ENCODE data around the gene NEMP2. TPM values are rescaled to one million over a fixed set of nuclear protein-coding genes. Genes with fewer than 3 reads are reported as not detected.

NEMP2 gene
- total and polyA plus RNA-seq, 2 of the 8 experiments (the other 6 are each of a cell fraction or from before 2014, with no cell fraction given) = 3.1 to 5.3 TPM

DNA sequence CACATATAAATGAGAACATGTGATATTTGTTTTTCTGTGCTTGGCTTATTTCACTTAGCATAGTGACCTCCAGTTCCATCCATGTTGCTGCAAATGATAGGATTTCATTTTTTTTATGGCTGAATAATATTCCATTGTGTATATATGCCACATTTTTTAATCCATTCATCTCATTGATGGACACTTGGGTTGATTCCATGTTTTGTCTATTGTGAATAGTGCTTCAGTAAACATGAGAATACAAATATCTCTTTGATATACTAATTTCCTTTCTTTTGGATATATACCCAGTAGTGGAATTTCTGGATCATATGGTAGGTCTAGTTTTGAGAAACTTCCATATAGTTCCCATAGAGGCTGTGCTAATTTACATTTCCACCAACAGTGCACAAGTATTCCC lies 3.7 kb upstream of the NEMP2 start:
- ChIA-PET CTCF (ENCODE audit: partially characterized antibody) (interaction anchor here (1.1 kb wide), 1 partner anchor 11 kb away, joined by 5 read pairs; no protein-coding TSS in a partner anchor), POLR2A (ENCODE audit: partially characterized antibody) (no interaction called here)
- Histone ChIP-seq H2AFZ (ENCODE audit: low read length) (no peak overlapping the region), H3K23ac (ENCODE audit: insufficient read length) (no peak overlapping the region), H3K9me3 (ENCODE audit: insufficient read depth in 2 of 2, low read depth in 1 of 2, low read length in 1 of 2) (peaks cover 7 to 22% of the 10 kb centered on the region in 2 experiments; a peak in 3 of 4 replicates), H3K9ac (replicated peaks in 1 of 4; ENCODE audit: extremely low read depth in 1 of 4, low read depth in 3 of 4, low read length in 3 of 4) (no peak overlapping the region), H2BK12ac (ENCODE audit: low read depth, low read length) (no peak overlapping the region), H3K79me1 (ENCODE audit: low read depth, low read length) (0 out of 2 replicates have a peak, but pooled peaks cover 2% of the 10 kb centered on the region), H4K5ac (ENCODE audit: insufficient read length, low read depth, low read length) (no peak overlapping the region), H4K91ac (replicated peaks; ENCODE audit: insufficient read length, low read length) (no peak overlapping the region), H2BK15ac (ENCODE audit: low read length) (no peak overlapping the region), H3K79me2 (ENCODE audit: control insufficient read depth in 1 of 2, insufficient read depth in 2 of 2, low read length in 2 of 2) (no peaks in the 10 kb centered on the region), H3K27ac (ENCODE audit: low read depth, low read length) (no peak overlapping the region), H2BK20ac (ENCODE audit: low read length) (no peak overlapping the region), H2BK120ac (replicated peaks; ENCODE audit: low read depth, low read length) (no peak overlapping the region), H2BK5ac (ENCODE audit: low read depth, low read length) (no peak overlapping the region), H3K27me3 (replicated peaks in 1 of 4; ENCODE audit: control insufficient read depth in 3 of 4, extremely low read depth in 1 of 4, insufficient read depth in 3 of 4, low read length in 3 of 4) (no peaks in the 10 kb centered on the region), H3K14ac (ENCODE audit: insufficient read length) (no peak overlapping the region), H4K8ac (ENCODE audit: extremely low read depth, insufficient read depth, low read length) (no peak overlapping the region), H3K4me1 (replicated peaks in 1 of 4; ENCODE audit: control insufficient read depth in 3 of 4, insufficient read depth in 4 of 4, low read length in 3 of 4) (peaks cover 5 to 13% (median 9%) of the 10 kb centered on the region in 4 experiments; a peak in 5 of 7 replicates), H3K56ac (replicated peaks; ENCODE audit: insufficient read length, low read depth, low read length) (no peak overlapping the region), H4K20me1 (replicated peaks in 1 of 2; ENCODE audit: control insufficient read depth in 1 of 2, insufficient read depth in 2 of 2, low read length in 2 of 2) (no peaks in the 10 kb centered on the region), H2AK5ac (ENCODE audit: low read depth, low read length) (no peak overlapping the region), H3K23me2 (ENCODE audit: low read depth, low read length) (0 out of 2 replicates have a peak, but pooled peaks cover 4% of the 10 kb centered on the region), H3K4me3 (ENCODE audit: extremely low read depth in 1 of 4, insufficient read depth in 2 of 4, low read depth in 3 of 4, low read length in 4 of 4) (no peak overlapping the region), H3K18ac (ENCODE audit: extremely low read depth, low read length) (no peak overlapping the region), H3K4ac (replicated peaks; ENCODE audit: insufficient read length, low read depth, low read length) (no peak overlapping the region), H3K36me3 (ENCODE audit: control insufficient read depth in 2 of 4, insufficient read depth in 4 of 4, low read length in 3 of 4) (peaks cover 0 to 3% (median 0%) of the 10 kb centered on the region in 4 experiments; a peak in 2 of 8 replicates), H3K4me2 (ENCODE audit: insufficient read depth in 1 of 2, low read depth in 2 of 2, low read length in 2 of 2) (no peak overlapping the region)
- DNase-seq (ENCODE audit: low read depth in 1 of 2, low spot score in 2 of 2) (no peak), FAIRE-seq (no peak)
- no peak for TF ChIP-seq SP1 (IDR thresholded peaks at IDR 0.05; ENCODE audit: low read depth, low read length)
- no peak for TF ChIP-seq ASH2L (IDR thresholded peaks at IDR 0.05; ENCODE audit: low read length)
- no peak for TF ChIP-seq SIX5 (IDR thresholded peaks at IDR 0.05; ENCODE audit: low read depth, low read length)

All from H1 (cell line).